BLaER1 treated with 17β-estradiol and CSF1 and Interleukin-3, amounts not matched to agents 10 nM and 100 nM (cell line): Measurements from ENCODE around the gene MAGEH1.

Experiments used
- H3K27ac ChIP-seq, 11 experiments: shearing (Covaris generic); formaldehyde crosslinking; 2 replicates each; pipeline ENCODE4 v1.8.1; 2022
- H3K27me3 ChIP-seq, 11 experiments: shearing (Covaris generic); formaldehyde crosslinking; 2 replicates each; pipeline ENCODE4 v1.8.1; 2022
- H3K36me3 ChIP-seq, 11 experiments: shearing (Covaris generic); formaldehyde crosslinking; 2 replicates each; pipeline ENCODE4 v1.8.1; 2022
- H3K4me1 ChIP-seq, 10 experiments: shearing (Covaris generic); formaldehyde crosslinking; 2 replicates each; pipeline ENCODE4 v1.8.1; 2022
- H3K4me2 ChIP-seq, 11 experiments: shearing (Covaris generic); formaldehyde crosslinking; 2 replicates each; pipeline ENCODE4 v1.8.1; 2022
- H3K4me3 ChIP-seq, 10 experiments: shearing (Covaris generic); formaldehyde crosslinking; 2 replicates each; pipeline ENCODE4 v1.8.1; 2022
- H3K9ac ChIP-seq, 11 experiments: shearing (Covaris generic); formaldehyde crosslinking; 2 replicates each; pipeline ENCODE4 v1.8.1; 2022
- H3K9me3 ChIP-seq, 11 experiments: shearing (Covaris generic); formaldehyde crosslinking; replicated peaks in 1 of 11; 2 replicates each; pipeline ENCODE4 v1.8.1; 2022
- H4K20me1 ChIP-seq, 11 experiments: shearing (Covaris generic); formaldehyde crosslinking; 2 replicates each; pipeline ENCODE4 v1.8.1; 2022
- Cebpa-rat ChIP-seq, 11 experiments: shearing (Covaris generic); IDR thresholded peaks; 2 replicates each; pipeline ENCODE4 v1.8.1; 2022

Gene MAGEH1

GRCh38 chrX:55490121-55490520, 38.2 kb downstream of the MAGEH1 start:
- Histone ChIP-seq H3K4me2 (peak overlapping the region; percentile 54 to 74 (median 67)), H3K36me3 (no peaks in the 10 kb centered on the region), H3K27me3 (peaks cover 20 to 44% (median 37%) of the 10 kb centered on the region in 11 experiments; a peak in 19 of 22 replicates), H3K9me3 (0 out of 22 replicates have a peak, but pooled peaks cover 0 to 10% (median 0%) of the 10 kb centered on the region in 11 experiments), H4K20me1 (no peaks in the 10 kb centered on the region), H3K9ac (peak overlapping the region; percentile 74 to 94 (median 83)), H3K4me1 (peaks cover 0 to 17% (median 13%) of the 10 kb centered on the region in 10 experiments; a peak in 13 of 20 replicates), H3K27ac (peak overlapping the region; percentile 77 to 96 (median 82); a peak in 20 of 22 replicates), H3K4me3 (peak overlapping the region; percentile 64 to 77 (median 71))
- TF ChIP-seq Cebpa-rat (IDR thresholded peaks at IDR 0.05) = no peak

- H3K27ac ChIP-seq = no peak overlapping the region
- peaks cover 0 to 17% (median 13%) of the 10 kb centered on the region in 10 experiments; a peak in 13 of 20 replicates for H3K4me1 ChIP-seq
- H3K27me3 ChIP-seq = peaks cover 19 to 42% (median 36%) of the 10 kb centered on the region in 11 experiments; a peak in 19 of 22 replicates
- H3K36me3 ChIP-seq = no peaks in the 10 kb centered on the region
- TF ChIP-seq Cebpa-rat (IDR thresholded peaks at IDR 0.05) = no peak
- 0 out of 22 replicates have a peak, but pooled peaks cover 0 to 10% (median 0%) of the 10 kb centered on the region in 11 experiments for H3K9me3 ChIP-seq
- H3K4me2 ChIP-seq = peak overlapping the region in 5 of 11 experiments; percentile 16 to 66 (median 26); a peak in 2 of 22 replicates
- no peaks in the 10 kb centered on the region for H4K20me1 ChIP-seq
- no peak overlapping the region for H3K9ac ChIP-seq
- H3K4me3 ChIP-seq = no peak overlapping the region
Observed at GRCh38 chrX:55490974-55491373, 39.0 kb downstream of the MAGEH1 start.
